CD4-positive, alpha-beta T cell (primary cell): ENCODE measurements around the gene OMA1. TPM values are rescaled to one million over a fixed set of nuclear protein-coding genes. Genes with fewer than 3 reads are reported as not detected.
"Not testable (repeated sequence)": the region's sequence is repeated elsewhere in the genome, so short reads cannot be mapped to it uniquely, and the experiment has no call there.

ENCODE experiments used
- ATAC-seq: fragments of 200-7000 bp; cut with Tn5 transposase; one replicate; pipeline ENCODE4 v1.10.0; 2022; ENCODE audit warnings: mild to moderate bottlenecking; ENCODE audit not compliant: poor library complexity
- CTCF ChIA-PET: fragments of 350-600 bp; sonication (Branson Sonifier 250); formaldehyde crosslinking; loops from one replicate; lab custom pipeline; 2021; ENCODE audit warnings: antibody characterized with exemption, inconsistent platforms; lab: Charles Lee
- POLR2A ChIA-PET: fragments of 350-600 bp; sonication (Branson Sonifier 250); formaldehyde crosslinking; loops from one replicate; lab custom pipeline; 2021; ENCODE audit warnings: antibody characterized with exemption, inconsistent platforms; lab: Charles Lee
- DNase-seq, 14 experiments: peaks; one replicate each; pipeline ENCODE4 v3.0.0-alpha.2; 2013 to 2020; ENCODE audit warnings: mixed read lengths in 2 of 14
- H3K27ac ChIP-seq, 2 donors: one replicate each; pipeline versions ENCODE4 v1.5.1 to v1.7.0; 2013; ENCODE audit warnings: low read length in 2 of 2, low read depth in 1 of 2, mild to moderate bottlenecking in 1 of 2
- H3K27me3 ChIP-seq, 2 experiments: 1 replicate in 1 of 2; 2 replicates in 1 of 2; pipeline versions ENCODE4 v1.6.1 to v1.7.0; 2013; ENCODE audit warnings: low read length in 2 of 2, control low read depth in 1 of 2, mild to moderate bottlenecking in 1 of 2, moderate library complexity in 1 of 2; ENCODE audit not compliant: insufficient read depth in 2 of 2, control insufficient read depth in 1 of 2
- H3K36me3 ChIP-seq: one replicate; pipeline ENCODE4 v1.6.1; 2013; ENCODE audit warnings: low read length, control low read depth; ENCODE audit not compliant: insufficient read depth
- H3K4me1 ChIP-seq: one replicate; pipeline ENCODE4 v1.6.1; 2013; ENCODE audit warnings: low read length, control low read depth; ENCODE audit not compliant: insufficient read depth
- H3K4me3 ChIP-seq: one replicate; pipeline ENCODE4 v1.5.1; 2013; ENCODE audit warnings: mild to moderate bottlenecking, low read length, moderate library complexity
- H3K9me3 ChIP-seq, 2 experiments: 1 replicate in 1 of 2; 2 replicates in 1 of 2; pipeline versions ENCODE4 v1.6.1 to v1.7.0; 2013; ENCODE audit warnings: low read length in 2 of 2, mild to moderate bottlenecking in 2 of 2, control low read depth in 1 of 2, moderate library complexity in 1 of 2; ENCODE audit not compliant: control insufficient read depth in 1 of 2, insufficient read depth in 1 of 2
- H3K27ac Mint-ChIP-seq: one replicate; pipeline ENCODE4 v1.8.0; 2020; ENCODE audit warnings: mixed read lengths
- H3K27me3 Mint-ChIP-seq: one replicate; pipeline ENCODE4 v1.8.0; 2021; ENCODE audit warnings: mixed read lengths
- H3K36me3 Mint-ChIP-seq: one replicate; pipeline ENCODE4 v1.8.0; 2021; ENCODE audit warnings: low read depth, mixed read lengths
- H3K4me1 Mint-ChIP-seq: one replicate; pipeline ENCODE4 v1.8.0; 2021; ENCODE audit warnings: low read depth, mixed read lengths
- H3K4me3 Mint-ChIP-seq: one replicate; pipeline ENCODE4 v1.8.0; 2020; ENCODE audit warnings: mild to moderate bottlenecking, mixed read lengths
- H3K9me3 Mint-ChIP-seq: one replicate; pipeline ENCODE4 v1.8.0; 2020; ENCODE audit warnings: mixed read lengths
- intact Hi-C, 2 experiments: fragments of 100-400 bp; cut with DNase I in 1 of 2; cut with micrococcal nuclease in 1 of 2; formaldehyde crosslinking; loops; one replicate each; pipeline versions ENCODE4 v1.15.1 to v1.9.0; 2023 to 2025; cut with DNase I, micrococcal nuclease
- total RNA-seq, 174 experiments: library from RNA in 2 of 174; stranded (reverse) in 2 of 174; gene quantifications; one replicate each; pipeline ENCODE4 v1.2.3 and lab custom pipeline; 2021 to 2026
- TF ChIP-seq, protein P1 (sequence below): fragments of 200-600 bp; IDR thresholded peaks from one replicate; pipeline ENCODE4 v1.8.0; 2022; ENCODE audit warnings: antibody characterized with exemption, mild to moderate bottlenecking

The OMA1 gene
- total RNA-seq, 2 experiments from 2014 or later, result 23.7 to 27.7 TPM

DNA sequence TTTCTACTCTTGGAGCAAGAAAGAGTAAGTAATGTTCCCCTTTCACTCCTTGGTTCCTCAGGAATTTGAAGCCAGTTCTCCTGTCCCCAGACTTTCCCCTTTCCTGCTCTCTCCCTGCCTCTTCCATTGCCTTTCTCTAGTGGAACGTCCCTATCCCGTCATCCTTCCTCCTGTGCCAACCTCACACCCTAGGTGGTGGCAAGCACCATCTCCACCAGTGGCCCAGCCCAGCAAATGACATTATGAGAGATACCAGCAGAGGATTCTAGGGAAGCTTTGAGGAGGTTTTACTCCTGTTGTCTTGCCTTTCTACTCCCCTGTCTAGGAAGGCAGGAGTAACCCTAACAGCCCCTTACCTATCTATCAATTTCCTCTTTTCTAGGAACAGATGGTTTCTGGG, 38.6 kb upstream of the OMA1 start:
- Histone ChIP-seq H3K27ac (no peak overlapping the region), H3K4me3 (no peak overlapping the region), H3K4me1 (no peaks in the 10 kb centered on the region), H3K9me3 (no peaks in the 10 kb centered on the region), H3K36me3 (no peaks in the 10 kb centered on the region), H3K27me3 (peaks cover 2 to 23% of the 10 kb centered on the region in 2 experiments)
- H3K9me3 Mint-ChIP-seq, result no peaks in the 10 kb centered on the region
- no peak overlapping the region for H3K27ac Mint-ChIP-seq
- ATAC-seq (no peak), DNase-seq (no peak)
- no peak overlapping the region for H3K4me3 Mint-ChIP-seq
- ChIA-PET CTCF (no interaction called here), POLR2A (no interaction called here)
- H3K27me3 Mint-ChIP-seq, result peaks cover 59% of the 10 kb centered on the region
- H3K36me3 Mint-ChIP-seq, result no peaks in the 10 kb centered on the region
- no peaks in the 10 kb centered on the region for H3K4me1 Mint-ChIP-seq
- intact Hi-C loops, result no loop called here
- TF ChIP-seq, protein P1, sequence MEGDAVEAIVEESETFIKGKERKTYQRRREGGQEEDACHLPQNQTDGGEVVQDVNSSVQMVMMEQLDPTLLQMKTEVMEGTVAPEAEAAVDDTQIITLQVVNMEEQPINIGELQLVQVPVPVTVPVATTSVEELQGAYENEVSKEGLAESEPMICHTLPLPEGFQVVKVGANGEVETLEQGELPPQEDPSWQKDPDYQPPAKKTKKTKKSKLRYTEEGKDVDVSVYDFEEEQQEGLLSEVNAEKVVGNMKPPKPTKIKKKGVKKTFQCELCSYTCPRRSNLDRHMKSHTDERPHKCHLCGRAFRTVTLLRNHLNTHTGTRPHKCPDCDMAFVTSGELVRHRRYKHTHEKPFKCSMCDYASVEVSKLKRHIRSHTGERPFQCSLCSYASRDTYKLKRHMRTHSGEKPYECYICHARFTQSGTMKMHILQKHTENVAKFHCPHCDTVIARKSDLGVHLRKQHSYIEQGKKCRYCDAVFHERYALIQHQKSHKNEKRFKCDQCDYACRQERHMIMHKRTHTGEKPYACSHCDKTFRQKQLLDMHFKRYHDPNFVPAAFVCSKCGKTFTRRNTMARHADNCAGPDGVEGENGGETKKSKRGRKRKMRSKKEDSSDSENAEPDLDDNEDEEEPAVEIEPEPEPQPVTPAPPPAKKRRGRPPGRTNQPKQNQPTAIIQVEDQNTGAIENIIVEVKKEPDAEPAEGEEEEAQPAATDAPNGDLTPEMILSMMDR, result no peak

- POLR2A ChIA-PET, result no interaction called here
- intact Hi-C loops, result no loop called here
- CTCF ChIA-PET, result no interaction called here
- H3K9me3 Mint-ChIP-seq, result no peaks in the 10 kb centered on the region
- H3K27ac ChIP-seq, result no peak overlapping the region
- no peak overlapping the region for H3K4me3 ChIP-seq
- no peaks in the 10 kb centered on the region for H3K36me3 Mint-ChIP-seq
- H3K9me3 ChIP-seq, result no peaks in the 10 kb centered on the region
- H3K27me3 Mint-ChIP-seq, result peaks cover 59% of the 10 kb centered on the region
- H3K27ac Mint-ChIP-seq, result no peak overlapping the region
- no peaks in the 10 kb centered on the region for H3K4me1 ChIP-seq
- TF ChIP-seq, protein P1, result no peak
- no peak overlapping the region for H3K4me3 Mint-ChIP-seq
- peaks cover 4 to 31% of the 10 kb centered on the region in 2 experiments for H3K27me3 ChIP-seq
- no peaks in the 10 kb centered on the region for H3K4me1 Mint-ChIP-seq
- no peaks in the 10 kb centered on the region for H3K36me3 ChIP-seq
- ATAC-seq (no peak), DNase-seq (no peak)
Observed at GRCh38 chr1:58584082-58584895, 37.8 kb upstream of the OMA1 start.

DNA sequence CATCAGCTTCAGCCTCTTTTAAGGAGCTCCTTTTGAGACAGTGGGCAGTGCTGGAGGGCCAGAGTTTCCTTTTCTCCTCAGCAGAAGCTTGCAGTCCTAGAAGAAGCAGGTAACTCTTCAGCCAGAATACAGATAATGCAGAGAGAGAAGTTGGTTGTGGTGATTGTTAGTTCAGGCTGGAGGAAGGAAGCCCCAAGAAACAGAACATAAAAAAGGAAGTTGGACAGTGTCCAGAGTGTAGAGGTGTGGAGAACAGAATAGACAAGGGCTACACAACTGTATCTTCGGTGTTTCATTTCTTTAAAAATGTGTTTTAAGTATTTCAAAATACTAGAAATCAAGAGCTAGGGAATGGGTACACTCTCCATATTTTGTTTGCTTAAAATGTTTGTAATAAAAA, 37.0 kb upstream of the OMA1 start:
- TF ChIP-seq, protein P1, result no peak
- Mint-ChIP-seq H3K36me3 (no peaks in the 10 kb centered on the region), H3K27ac (no peak overlapping the region), H3K4me1 (no peaks in the 10 kb centered on the region), H3K27me3 (peaks cover 60% of the 10 kb centered on the region), H3K4me3 (no peak overlapping the region), H3K9me3 (no peaks in the 10 kb centered on the region)
- Histone ChIP-seq H3K4me1 (no peaks in the 10 kb centered on the region), H3K27me3 (peaks cover 5 to 34% of the 10 kb centered on the region in 2 experiments), H3K9me3 (no peaks in the 10 kb centered on the region), H3K36me3 (no peaks in the 10 kb centered on the region), H3K4me3 (no peak overlapping the region), H3K27ac (no peak overlapping the region)
- ATAC-seq, result no peak
- ChIA-PET POLR2A (no interaction called here), CTCF (no interaction called here)
- DNase-seq, result no peak
- intact Hi-C loops, result no loop called here

DNA sequence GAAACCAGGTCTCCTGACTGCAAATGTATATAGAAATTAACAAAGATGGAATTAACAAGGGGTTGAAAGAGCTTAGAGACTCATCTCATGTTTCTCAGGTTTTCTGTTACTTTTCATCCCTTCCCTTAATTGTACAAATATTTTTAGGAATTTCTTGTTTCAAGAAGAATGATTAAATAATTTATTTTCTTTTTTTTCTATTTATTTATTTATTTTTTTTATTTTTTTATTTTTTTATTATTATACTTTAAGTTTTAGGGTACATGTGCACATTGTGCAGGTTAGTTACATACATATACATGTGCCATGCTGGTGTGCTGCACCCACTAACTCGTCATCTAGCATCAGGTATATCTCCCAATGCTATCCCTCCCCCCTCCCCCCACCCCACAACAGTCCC, 35.6 kb upstream of the OMA1 start:
- peaks cover 67% of the 10 kb centered on the region for H3K27me3 Mint-ChIP-seq
- H3K4me3 Mint-ChIP-seq, H3K27ac Mint-ChIP-seq, H3K9me3 Mint-ChIP-seq, H3K9me3 ChIP-seq, CTCF ChIA-PET, ATAC-seq, H3K36me3 Mint-ChIP-seq, H3K4me3 ChIP-seq, H3K36me3 ChIP-seq, DNase-seq, H3K27ac ChIP-seq, intact Hi-C loops, H3K4me1 ChIP-seq, POLR2A ChIA-PET: not testable (repeated sequence)
- peaks cover 16 to 46% of the 10 kb centered on the region in 2 experiments for H3K27me3 ChIP-seq
- peaks cover 10% of the 10 kb centered on the region for H3K4me1 Mint-ChIP-seq
